HG03558 (cell line): ENCODE measurements around the gene TMEM106B.
A peak's percentile ranks its signal among the peaks of the same experiment; 100 is the strongest.
"Not testable (repeated sequence)": the region's sequence is repeated elsewhere in the genome, so short reads cannot be mapped to it uniquely, and the experiment has no call there.

Source experiments
- ATAC-seq: cut with Tn5 transposase; IDR thresholded peaks from one replicate; pipeline ENCODE4 v1.9.1; 2021; ENCODE audit warnings: moderate number of reproducible peaks; ENCODE audit not compliant: unreplicated experiment; ENCODE audit errors: extremely low read depth

Gene TMEM106B

DNA sequence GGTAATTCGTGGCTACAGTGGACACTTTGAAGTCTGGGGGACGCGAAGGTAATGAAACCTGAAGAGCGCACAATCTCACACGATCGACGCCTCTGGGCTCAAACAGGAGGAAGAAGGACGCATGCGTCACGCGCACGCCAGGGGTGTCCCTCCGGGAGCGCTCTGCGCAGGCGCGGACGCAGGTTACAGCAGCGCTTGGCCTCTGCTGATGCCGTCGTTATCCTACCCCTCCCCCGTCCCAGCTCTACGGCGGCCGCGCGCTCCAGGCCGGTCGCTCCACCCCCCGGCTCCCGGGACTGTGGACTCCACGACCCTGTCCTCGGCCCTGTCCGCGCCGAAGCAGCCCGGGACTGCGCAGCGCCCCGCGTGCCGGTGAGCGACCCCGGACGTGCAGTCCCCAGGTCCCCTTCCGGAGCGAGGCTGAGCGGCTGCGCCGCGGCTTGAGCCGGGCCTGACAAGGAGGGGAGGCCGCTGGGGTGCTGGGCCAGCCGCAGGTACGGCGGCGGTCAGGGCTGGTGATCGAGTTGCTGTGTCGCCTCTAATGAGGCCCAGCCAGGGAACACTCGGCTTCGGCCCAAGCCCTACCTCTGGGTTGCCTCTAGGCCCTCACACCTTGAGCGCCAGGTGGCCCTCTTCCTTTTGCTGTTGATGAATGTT, at the start of gene TMEM106B:
Gene TMEM106B, plus strand, starts transcription at position 241 of the 657 bp plus-strand sequence. CDS start 3,517 bp downstream, outside the sequence.
- ATAC-seq = peak; percentile 97

DNA sequence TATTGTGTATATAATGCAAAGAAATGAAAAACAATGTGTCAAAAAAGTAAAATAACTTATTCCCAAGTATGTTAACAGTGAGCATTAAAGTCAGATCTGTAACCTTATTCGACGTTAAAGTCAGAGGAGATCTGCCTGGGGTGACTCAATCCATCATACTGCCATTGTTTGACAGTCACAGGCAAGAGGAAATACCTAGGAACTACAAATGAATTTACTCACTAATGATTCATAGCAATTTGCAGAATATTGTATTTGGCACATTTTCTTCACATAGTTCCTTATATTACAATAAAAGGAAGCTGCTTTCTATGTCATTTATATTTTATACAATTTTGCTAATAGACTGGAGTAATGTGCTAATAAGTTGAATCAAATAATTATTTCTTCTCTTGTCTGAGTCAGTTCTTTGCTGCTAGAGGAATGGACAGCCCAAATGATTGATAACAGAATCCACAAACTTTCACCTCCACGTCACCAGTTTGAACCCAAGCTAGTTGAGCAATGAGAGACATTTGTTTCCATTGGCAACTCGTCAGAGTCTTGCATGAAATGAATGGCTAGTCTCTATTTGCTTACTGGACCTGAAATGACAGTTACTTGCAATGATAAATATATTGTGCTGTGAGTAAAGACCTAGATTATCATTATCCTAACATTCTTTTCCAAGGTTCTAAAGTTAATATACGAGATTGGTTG, 48.5 kb upstream of the TMEM106B start:
- ATAC-seq = no peak

DNA sequence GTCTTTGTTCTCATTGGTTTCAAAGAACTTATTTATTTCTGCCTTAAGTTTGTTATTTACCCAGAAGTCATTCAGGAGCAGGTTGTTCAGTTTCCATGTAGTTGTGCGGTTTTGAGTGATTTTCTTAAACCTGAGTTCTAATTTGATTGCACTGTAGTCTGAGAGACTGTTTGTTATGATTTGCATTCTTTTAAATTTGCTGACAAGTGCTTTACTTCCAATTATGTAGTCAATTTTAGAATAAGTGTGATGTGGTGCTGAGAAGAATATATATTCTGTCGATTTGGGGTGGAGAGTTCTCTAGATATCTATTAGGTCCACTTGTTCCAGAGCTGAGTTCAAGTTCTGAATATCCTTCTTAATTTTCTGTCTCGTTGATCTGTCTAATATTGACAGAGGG, 43.0 kb upstream of the TMEM106B start:
- ATAC-seq = not testable (repeated sequence)

DNA sequence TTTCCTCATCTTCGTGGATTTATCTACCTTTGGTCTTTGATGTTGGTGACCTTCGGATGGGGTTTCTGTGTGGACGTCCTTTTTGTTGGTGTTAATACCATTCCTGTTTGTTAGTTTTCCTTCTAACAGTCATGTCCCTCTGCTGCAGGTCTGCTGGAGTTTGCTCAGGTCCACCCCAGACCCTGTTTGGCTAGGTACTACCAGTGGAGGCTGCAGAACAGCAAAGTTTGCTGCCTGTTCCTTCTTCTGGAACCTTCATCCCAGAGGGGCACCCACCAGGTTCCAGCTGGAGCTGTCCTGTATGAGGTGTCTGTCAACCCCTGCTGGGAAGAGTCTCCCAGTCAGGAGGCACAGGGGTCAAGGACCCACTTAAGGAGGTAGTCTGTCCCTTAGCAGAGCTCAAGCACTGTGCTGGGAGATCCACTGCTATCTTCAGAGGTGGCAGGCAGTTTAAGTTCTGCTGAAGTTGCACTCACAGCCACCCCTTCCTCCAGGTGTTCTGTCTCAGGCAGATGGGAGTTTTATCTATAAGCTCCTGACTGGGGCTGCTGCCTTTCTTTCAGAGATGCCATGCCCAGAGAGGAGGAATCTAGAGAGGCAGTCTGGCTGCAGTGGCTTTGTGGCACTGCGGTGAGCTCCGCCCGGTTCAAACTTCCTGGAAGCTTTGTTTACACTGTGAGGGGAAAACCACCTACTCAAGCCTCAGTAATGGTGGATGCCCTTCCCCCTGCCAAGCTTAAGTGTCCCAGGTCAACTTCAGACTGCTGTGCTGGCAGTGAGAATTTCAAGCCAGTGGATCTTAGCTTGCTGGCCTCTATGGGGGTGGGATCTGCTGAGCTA, 40.9 kb upstream of the TMEM106B start:
- not testable (repeated sequence) for ATAC-seq

DNA sequence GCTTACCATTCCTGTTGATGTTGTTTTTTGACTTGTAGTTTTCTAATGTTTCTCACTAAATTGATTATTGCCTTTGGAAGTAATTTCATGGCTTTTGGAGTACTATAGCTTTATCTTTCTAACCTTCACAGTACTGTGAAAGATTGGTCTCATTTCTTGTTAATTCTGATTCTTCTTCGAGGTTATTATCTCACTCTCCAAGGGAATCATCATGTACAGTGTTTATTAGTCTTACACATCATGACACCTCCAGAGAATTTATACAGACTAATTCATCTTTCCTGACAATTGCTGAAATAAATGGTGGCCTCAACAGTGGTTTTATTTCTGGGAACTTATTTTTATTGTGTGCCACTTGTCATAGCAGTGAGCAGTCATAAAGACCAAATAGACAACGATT, 37.4 kb upstream of the TMEM106B start:
- ATAC-seq = no peak

DNA sequence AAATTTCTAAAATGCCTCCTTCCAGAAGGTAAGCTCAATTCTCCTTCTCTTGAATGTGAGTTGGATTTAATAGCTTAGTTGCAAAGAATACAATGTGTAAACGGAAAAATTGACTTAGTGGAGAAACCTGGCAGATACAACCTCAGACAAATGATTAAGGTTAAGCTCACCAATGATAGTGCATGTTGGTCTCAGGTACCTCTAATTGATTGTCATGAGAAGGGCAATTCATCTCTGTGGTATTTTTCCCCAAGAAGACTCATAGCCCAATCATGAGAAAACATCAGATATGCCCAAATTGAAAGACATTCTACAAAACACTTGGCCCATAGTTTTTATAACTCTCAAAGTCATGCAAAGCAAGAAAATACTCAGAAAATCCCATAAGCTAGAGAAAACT, 36.2 kb upstream of the TMEM106B start:
- no peak for ATAC-seq

DNA sequence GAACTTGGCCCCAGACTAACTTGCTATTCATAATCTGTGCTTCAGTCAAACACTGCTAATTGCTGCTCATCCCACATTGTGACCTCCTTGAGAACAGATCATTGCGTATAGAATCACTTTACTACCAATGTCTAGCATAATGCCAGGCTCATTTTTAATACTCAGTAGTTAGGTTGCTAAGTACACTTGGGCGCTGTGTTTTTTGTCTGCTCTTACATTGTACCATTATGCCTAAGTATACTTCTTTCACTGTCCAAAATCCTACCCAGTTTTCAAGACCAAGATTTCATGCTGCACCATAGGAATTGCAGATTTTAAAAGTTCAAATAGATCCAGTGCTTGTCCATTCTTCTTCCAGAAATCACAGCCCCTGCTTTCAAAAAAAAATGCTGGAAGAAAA, 32.8 kb upstream of the TMEM106B start:
- no peak for ATAC-seq

DNA sequence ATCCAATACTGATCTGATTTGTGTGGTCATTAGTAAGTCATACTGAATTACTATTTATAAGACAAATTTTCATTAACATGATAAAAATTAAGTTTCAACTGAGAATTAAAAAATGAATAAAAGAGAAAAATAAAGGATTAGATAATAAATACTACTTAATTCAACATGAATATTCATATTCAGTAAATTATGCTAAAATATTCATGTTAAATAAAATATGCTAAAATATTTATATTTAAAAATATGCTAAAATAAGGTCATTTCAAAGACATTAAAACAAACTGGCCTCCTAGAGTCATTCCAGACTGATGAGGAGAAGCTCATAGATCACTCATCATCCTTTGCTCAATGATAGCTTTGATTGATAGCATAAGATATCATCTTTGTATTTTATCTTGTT, 16.7 kb upstream of the TMEM106B start:
- ATAC-seq = no peak

DNA sequence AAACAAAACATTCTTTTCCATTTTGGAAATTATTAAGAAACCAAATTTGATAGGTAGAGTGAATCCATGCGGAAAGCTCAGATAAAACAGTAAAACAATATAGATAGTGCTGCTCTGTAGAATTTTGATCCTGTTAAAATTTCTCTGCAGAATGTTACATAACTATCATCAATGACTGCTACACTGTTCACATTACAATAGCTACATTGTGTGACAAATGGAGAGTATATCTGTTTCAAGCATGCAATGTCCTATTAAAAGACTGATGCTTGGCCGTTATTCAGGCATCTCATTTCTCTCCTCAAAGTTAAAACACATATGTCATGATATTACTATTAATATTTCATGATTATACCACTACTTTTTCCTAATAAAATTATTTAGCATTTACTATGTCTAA, 14.7 kb upstream of the TMEM106B start:
- no peak for ATAC-seq

DNA sequence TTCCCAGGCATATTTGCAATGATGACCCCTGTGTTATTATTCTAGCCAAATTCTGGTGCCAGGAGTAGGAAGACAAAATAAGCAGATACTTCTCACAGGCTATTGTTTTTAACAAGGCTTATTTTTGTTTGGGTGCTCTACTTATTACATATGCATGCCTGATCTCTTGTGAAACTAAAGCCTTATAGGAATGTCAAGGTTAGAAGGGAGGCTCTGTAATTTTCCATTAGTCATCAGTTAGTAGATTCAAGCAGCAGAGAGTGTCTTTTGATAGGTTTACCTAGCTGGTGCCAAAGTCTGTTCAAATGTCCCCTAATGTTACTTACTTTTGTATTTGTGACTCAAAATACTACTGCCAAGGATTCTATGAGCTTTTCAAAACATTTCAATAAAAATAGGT, 11.7 kb upstream of the TMEM106B start:
- ATAC-seq = no peak

DNA sequence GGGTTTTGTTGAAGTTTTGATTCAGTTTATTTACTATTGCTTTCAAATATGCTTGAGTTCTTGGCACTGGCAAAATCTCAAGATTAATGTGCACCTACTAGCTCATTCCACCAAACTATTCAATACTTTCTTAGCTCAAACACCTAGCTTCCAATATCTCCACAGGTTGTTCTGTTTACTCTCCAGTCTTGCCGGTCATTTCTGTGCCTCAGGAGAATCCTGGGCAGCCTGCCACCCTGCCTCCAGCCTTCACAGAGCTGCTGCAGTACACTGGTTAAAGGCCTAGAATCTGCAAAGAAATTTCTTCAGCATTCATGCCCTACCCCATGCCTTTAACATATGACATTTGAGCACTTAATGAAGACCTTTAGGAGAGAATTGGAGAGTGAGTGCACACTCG, 4.0 kb upstream of the TMEM106B start:
- no peak for ATAC-seq

DNA sequence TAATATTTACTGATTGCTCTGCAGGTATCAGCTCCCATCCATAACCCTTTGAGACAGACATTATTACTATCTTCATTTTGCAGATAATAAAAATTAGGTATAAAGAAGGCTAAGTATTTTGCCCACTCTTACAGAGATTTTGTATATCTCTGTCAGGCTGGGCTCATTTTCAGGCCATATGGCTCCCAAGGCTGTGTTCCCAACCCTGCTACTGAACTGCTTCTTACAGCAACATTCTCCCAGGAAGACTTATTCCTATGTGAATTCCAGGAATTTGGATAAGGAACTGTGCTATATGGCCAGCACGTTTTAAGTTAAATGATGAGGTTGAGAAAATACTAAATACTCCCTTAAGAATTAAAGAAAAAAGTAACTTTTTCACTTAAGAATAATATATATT, 1.9 kb upstream of the TMEM106B start:
- ATAC-seq = no peak

DNA sequence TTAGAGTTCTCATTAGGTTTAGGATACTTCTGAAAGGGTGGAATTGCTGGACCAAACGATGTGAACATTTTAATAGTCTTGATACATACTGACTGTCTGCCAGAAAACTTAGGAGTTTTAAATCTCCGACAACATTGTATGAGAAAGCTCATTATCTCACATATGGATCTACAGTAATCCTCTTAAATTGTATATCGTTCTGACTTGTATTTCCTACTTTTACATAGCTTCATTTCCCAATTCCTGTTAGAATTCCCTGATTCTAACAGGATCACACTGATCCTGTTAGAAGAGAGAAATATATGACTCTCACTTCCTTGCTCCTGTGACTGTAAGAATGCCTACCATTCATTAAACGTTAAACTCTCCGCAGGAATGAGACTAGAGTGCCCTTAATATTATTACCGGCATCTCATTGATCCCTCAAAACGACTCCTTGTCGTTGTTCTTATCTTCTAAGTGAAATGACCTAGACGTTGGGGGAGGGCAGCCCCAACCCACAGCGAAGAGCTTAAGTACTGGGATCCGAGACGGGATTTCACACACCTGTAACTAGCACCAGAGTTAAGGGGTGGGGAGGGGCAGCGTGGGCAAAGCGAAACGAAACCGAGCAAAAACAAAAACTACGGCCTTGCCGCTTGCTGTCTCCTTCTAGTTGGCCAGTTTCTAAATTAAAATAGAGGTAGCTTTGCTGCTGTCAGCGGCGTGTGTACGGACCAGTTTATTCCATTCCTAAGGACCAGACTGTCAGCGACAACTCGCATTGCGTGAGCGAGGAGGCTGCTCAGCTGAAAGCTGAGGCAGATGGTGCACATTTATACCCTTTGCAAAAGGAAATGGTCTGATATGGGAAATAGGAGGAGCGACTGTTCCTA, 678 bp upstream of the TMEM106B start:
- peak; percentile 13 for ATAC-seq

DNA sequence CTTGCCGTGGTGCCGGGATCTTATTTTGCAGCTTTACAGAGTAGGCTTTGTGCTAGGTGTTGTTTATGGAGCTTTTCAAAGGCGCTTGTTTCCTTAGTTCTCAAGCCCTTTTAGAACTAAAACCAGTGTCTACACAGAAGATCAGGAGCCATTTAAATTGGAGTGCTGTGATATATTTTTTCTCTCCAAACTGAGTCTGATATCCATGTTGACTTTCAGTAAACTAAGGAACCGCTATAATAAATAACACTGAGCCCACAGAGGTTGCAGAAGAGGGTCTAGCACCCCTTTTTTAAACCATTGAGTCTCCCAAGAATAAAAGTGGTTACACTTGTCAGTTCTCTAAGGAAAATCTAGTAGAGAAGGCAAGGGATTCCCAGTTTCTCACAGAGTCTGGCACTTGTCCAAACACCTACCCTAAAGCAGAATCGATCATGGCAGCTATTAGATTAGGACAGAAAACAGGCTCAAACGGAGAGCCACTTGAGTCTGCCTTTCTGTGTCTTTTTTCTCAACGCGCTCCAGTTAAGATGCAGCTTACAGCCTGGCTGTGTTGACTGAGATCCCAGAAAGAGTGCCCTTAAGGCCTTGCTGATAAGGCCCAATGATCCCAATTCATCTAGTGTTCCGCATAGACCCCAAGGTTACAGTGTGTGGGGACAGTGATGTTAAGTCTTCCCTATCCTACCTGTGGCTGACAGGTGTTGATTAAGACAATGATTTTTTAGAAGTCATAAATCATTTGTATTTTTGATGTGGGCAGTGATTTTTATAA, 804 bp downstream of the TMEM106B start:
- ATAC-seq = no peak

DNA sequence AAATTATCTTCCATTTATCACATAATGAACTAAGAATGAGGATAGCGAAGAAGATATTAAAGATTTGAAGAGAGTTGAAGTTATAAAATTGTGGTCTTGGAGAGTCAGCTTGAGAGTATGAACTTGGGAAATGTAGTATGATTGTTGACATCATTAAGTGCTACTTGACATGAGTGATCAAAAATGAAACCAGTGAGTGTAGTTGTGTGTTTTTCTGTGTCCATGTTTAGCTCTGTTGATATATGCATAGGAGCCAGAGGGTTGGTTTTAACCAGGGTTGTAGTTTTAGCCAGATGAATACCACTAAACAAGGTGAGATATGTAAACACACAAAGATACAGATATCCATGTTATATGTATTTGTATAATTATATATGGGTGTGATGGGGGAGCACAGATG, 6.2 kb downstream of the TMEM106B start:
- no peak for ATAC-seq

DNA sequence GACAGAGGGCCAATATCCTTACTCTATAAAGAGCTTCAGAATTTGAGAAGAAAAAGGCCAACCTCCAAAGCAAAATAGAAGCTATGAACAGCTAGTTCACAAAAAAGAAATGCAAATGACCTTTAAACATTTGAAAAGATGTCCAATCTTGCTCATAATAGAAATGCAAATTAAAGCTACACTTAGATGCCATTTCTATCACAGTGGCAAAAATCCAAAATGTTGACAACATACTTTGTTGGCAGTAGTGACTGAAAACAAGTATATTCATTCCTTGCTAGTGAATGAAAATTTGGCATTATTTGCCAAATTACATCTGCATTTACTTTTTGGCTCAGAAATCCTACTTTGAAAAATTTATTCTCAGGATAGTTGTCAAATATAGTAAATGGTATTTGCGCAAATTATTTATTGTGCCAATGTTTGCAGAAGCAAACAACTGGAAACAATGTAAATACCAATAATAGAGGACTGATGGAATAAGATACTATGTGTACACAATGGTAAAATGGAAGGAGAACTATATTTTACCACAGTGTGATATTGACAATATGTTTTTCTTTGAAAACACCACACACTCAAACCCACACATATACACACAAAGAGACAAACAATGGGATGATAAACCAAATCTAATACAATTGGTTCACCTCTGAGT, 9.4 kb downstream of the TMEM106B start:
- ATAC-seq = no peak

DNA sequence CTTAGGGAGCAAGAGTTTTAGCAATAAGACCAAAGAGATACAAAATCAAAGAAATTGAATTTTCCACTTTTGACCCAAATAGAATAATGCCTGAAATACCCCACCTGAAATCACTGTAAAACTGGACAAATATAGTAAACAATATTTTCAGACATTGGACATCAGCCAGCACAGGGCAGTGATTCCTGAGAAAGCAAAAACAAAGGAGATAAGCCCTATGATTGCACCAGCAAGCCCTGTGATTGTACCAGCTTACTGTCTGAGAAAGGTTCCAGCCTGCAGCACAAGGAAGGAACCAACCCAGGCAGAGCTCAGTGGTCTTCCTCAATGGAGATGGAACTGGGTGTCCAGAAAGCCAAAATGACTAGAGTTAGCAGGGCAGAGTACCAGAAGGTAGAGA, 10.3 kb downstream of the TMEM106B start:
- ATAC-seq = no peak

DNA sequence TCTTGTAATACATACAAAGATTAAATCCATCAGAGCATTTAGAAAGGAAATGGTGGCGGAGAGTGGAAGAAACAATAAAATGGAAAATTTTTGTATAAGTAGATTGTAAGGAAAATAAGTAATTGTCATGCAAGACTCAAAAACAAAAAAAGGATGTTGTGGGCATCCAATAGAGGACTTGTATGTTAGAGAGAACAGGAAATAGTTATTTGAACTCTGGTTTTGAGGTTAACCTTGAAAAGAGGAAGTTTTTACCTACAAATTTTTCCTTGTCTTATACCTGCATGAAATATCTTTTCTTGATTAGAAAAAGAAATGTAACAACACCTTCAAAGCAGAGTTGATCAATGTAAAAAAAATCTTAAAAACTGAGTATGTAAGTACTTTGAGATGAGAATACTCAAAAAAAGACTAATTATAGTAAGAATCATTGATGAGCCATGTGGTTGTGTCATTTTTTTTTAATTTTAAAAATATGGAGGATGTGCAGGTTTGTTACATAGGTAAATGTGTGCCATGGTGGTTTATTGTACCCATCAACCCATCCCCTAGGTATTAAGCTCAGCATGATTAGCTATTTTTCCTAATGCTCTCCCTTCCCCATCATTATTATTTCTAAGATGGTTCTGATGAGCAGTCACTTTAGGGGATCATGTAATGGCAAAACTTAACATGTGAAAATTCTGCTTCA, 11.9 kb downstream of the TMEM106B start:
- ATAC-seq = peak; percentile 95
